ENCODE results near the gene CDR2. TPM values are rescaled to one million over a fixed set of nuclear protein-coding genes. Genes with fewer than 3 reads are reported as not detected.

The CDR2 gene
- total RNA-seq, 1 experiment from 2014 or later, result 29.3 TPM

GRCh38 chr16:22342082-22342481 lies 32.3 kb downstream of the CDR2 start:
- no peak for DNase-seq
- Histone ChIP-seq H3K79me2 (ENCODE audit: low read depth) (no peaks in the 10 kb centered on the region), H3K27ac (no peak overlapping the region), H3K9me3 (ENCODE audit: insufficient read depth, low read depth) (no peaks in the 10 kb centered on the region; the same call in 1 of the 2 replicates), H3K4me2 (no peak overlapping the region), H3K27me3 (ENCODE audit: insufficient read depth, low read depth) (no peaks in the 10 kb centered on the region), H3K4me1 (replicated peaks; ENCODE audit: insufficient read depth) (no peaks in the 10 kb centered on the region), H3K9me2 (ENCODE audit: insufficient read depth) (no peaks in the 10 kb centered on the region), H3K4me3 (no peak overlapping the region), H3F3A (ENCODE audit: insufficient read depth, low read depth) (peaks cover 10% of the 10 kb centered on the region), H3K36me3 (ENCODE audit: low read depth) (peaks cover 4% of the 10 kb centered on the region; the same call in 1 of the 2 replicates), H2AFZ (no peak overlapping the region), H4K20me1 (ENCODE audit: insufficient read depth) (no peaks in the 10 kb centered on the region)
- POLR2A ChIA-PET (ENCODE audit: unreplicated experiment), result interaction anchor here (0.6 kb wide), 1 partner anchor 1536 kb away, joined by 6 read pairs; the partner anchor contains the start of genes ERI2 and REXO5
- intact Hi-C loops (cut with micrococcal nuclease; ENCODE audit: unreplicated experiment), result loop anchor here (10.0 kb wide), 1 partner anchor 777 kb away; no protein-coding TSS in a partner anchor
- CTCF ChIA-PET, result no interaction called here
- TF ChIP-seq, protein P1, sequence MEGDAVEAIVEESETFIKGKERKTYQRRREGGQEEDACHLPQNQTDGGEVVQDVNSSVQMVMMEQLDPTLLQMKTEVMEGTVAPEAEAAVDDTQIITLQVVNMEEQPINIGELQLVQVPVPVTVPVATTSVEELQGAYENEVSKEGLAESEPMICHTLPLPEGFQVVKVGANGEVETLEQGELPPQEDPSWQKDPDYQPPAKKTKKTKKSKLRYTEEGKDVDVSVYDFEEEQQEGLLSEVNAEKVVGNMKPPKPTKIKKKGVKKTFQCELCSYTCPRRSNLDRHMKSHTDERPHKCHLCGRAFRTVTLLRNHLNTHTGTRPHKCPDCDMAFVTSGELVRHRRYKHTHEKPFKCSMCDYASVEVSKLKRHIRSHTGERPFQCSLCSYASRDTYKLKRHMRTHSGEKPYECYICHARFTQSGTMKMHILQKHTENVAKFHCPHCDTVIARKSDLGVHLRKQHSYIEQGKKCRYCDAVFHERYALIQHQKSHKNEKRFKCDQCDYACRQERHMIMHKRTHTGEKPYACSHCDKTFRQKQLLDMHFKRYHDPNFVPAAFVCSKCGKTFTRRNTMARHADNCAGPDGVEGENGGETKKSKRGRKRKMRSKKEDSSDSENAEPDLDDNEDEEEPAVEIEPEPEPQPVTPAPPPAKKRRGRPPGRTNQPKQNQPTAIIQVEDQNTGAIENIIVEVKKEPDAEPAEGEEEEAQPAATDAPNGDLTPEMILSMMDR (conservative IDR thresholded peaks at IDR 0.05), result no peak
- TF ChIP-seq EZH2 (IDR thresholded peaks at IDR 0.05; ENCODE audit: low read depth), result no peak
- no TSS peak for BruUV-seq (replicated peaks)

DNA sequence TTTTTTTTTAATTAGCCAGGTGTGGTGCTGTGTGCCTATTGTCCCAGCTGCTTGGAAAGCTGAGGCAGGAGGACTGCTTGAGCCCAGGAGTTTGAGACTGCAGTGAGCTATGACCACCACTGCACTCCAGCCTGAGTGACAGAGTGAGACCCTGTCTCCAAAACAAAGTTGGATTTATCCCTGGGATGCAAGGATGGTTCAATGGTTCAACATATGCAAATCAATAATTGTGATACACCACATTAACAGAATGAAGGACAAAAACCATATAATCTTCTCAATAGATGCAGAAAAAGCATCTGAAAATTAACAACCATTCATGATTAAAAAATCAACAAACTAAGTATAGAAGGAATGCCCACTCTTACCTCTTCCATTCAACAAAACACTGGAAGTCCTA lies 33.5 kb downstream of the CDR2 start:
- CTCF ChIA-PET, result no interaction called here
- POLR2A ChIA-PET (ENCODE audit: unreplicated experiment), result no interaction called here
- Histone ChIP-seq H3K4me1 (replicated peaks; ENCODE audit: insufficient read depth) (no peaks in the 10 kb centered on the region), H3K4me2 (no peak overlapping the region), H3K9me3 (ENCODE audit: insufficient read depth, low read depth) (no peaks in the 10 kb centered on the region; the same call in 1 of the 2 replicates), H3K27ac (no peak overlapping the region), H3K79me2 (ENCODE audit: low read depth) (no peaks in the 10 kb centered on the region), H3F3A (ENCODE audit: insufficient read depth, low read depth) (peaks cover 9% of the 10 kb centered on the region), H4K20me1 (ENCODE audit: insufficient read depth) (no peaks in the 10 kb centered on the region), H2AFZ (no peak overlapping the region), H3K9me2 (ENCODE audit: insufficient read depth) (no peaks in the 10 kb centered on the region), H3K27me3 (ENCODE audit: insufficient read depth, low read depth) (no peaks in the 10 kb centered on the region), H3K4me3 (no peak overlapping the region), H3K36me3 (ENCODE audit: low read depth) (peaks cover 16% of the 10 kb centered on the region)
- no TSS peak for BruUV-seq (replicated peaks)
- no peak for DNase-seq
- TF ChIP-seq, protein P1 (conservative IDR thresholded peaks at IDR 0.05), result no peak
- intact Hi-C loops (cut with micrococcal nuclease; ENCODE audit: unreplicated experiment), result loop anchor here (10.0 kb wide), 1 partner anchor 776 kb away; no protein-coding TSS in a partner anchor

- Histone ChIP-seq H3K4me1 (replicated peaks; ENCODE audit: insufficient read depth) (no peaks in the 10 kb centered on the region), H3K36me3 (ENCODE audit: low read depth) (peaks cover 31% of the 10 kb centered on the region), H4K20me1 (ENCODE audit: insufficient read depth) (no peaks in the 10 kb centered on the region; the same call in 1 of the 2 replicates), H3K27ac (no peak overlapping the region), H3K4me3 (no peak overlapping the region), H3F3A (ENCODE audit: insufficient read depth, low read depth) (peaks cover 13% of the 10 kb centered on the region), H3K9me2 (ENCODE audit: insufficient read depth) (no peaks in the 10 kb centered on the region), H3K27me3 (ENCODE audit: insufficient read depth, low read depth) (no peaks in the 10 kb centered on the region), H3K4me2 (no peak overlapping the region), H2AFZ (no peak overlapping the region), H3K79me2 (ENCODE audit: low read depth) (no peaks in the 10 kb centered on the region), H3K9me3 (ENCODE audit: insufficient read depth, low read depth) (no peaks in the 10 kb centered on the region; the same call in 1 of the 2 replicates)
- POLR2A ChIA-PET (ENCODE audit: unreplicated experiment), result no interaction called here
- no peak for DNase-seq
- CTCF ChIA-PET, result interaction anchor here (0.6 kb wide), 1 partner anchor 1364 kb away, joined by 3 read pairs; no protein-coding TSS in a partner anchor
- BruUV-seq (replicated peaks), result no TSS peak
- intact Hi-C loops (cut with micrococcal nuclease; ENCODE audit: unreplicated experiment), result no loop called here
- TF ChIP-seq, protein P1 (conservative IDR thresholded peaks at IDR 0.05), result no peak
- TF ChIP-seq EZH2 (IDR thresholded peaks at IDR 0.05; ENCODE audit: low read depth), result no peak
Observed at GRCh38 chr16:22337849-22338635, 36.4 kb downstream of the CDR2 start.
